ENCODE results near the gene DAP3. TPM values are rescaled to one million over a fixed set of nuclear protein-coding genes. Genes with fewer than 3 reads are reported as not detected.
"Not testable (repeated sequence)": the region's sequence is repeated elsewhere in the genome, so short reads cannot be mapped to it uniquely, and the experiment has no call there.

The DAP3 gene
- total and polyA plus RNA-seq, 2 of the 13 experiments (the other 11 are each of a cell fraction or from before 2014, with no cell fraction given): 129 to 133 TPM

- H3K4me2 ChIP-seq (ENCODE audit: low read depth, low read length); H3K9ac ChIP-seq (ENCODE audit: insufficient read depth, low read depth, low read length); ATAC-seq; H3K9me3 ChIP-seq (ENCODE audit: low read length); H3K4me3 ChIP-seq (replicated peaks in 1 of 3; ENCODE audit: insufficient read depth in 1 of 3, low read depth in 2 of 3, low read length in 3 of 3); POLR2A ChIA-PET; in situ Hi-C loops (cut with HindIII; ENCODE audit: extremely low pct_ligation_motif_present, low pct_unique_long_range_greater_than_20kb); H2AFZ ChIP-seq (ENCODE audit: low read length); DNase-seq (ENCODE audit: low spot score); intact Hi-C loops (cut with micrococcal nuclease; ENCODE audit: unreplicated experiment); H3K27ac ChIP-seq (ENCODE audit: extremely low read length, insufficient read depth, low read length); H3K4me1 ChIP-seq (ENCODE audit: insufficient read depth, low read length); FAIRE-seq; BruUV-seq (replicated peaks); CTCF ChIA-PET (ENCODE audit: low intra/inter-chr PET ratio, low total read pairs); H3K27me3 ChIP-seq (ENCODE audit: control insufficient read depth in 1 of 2, insufficient read depth in 2 of 2, low read length in 2 of 2); H4K20me1 ChIP-seq (ENCODE audit: insufficient read depth, low read length): not testable (repeated sequence)
- peaks cover 16 to 61% of the 10 kb centered on the region in 2 experiments; a peak in 4 of 5 replicates for H3K36me3 ChIP-seq (replicated peaks in 1 of 2; ENCODE audit: control insufficient read depth in 1 of 2, insufficient read depth in 2 of 2, low read length in 2 of 2)
- WGBS (ENCODE audit: low lambda C conversion rate): 100% methylated on average over 1 of the region's 1 CpG
- H3K79me2 ChIP-seq (ENCODE audit: insufficient read depth, low read length): peaks cover 46% of the 10 kb centered on the region
Measured at GRCh38 chr1:155678992-155679391, 9.9 kb upstream of the DAP3 start.

- ChIA-PET CTCF (ENCODE audit: low intra/inter-chr PET ratio, low total read pairs) (no interaction called here), POLR2A (interaction anchor here (0.6 to 1.2 kb wide), 2 partner anchors 32 to 264 kb away, joined by 3 to 5 read pairs; no protein-coding TSS in a partner anchor)
- no TSS peak for BruUV-seq (replicated peaks)
- FAIRE-seq (no peak), ATAC-seq (no peak), DNase-seq (ENCODE audit: low spot score) (no peak)
- Histone ChIP-seq H3K27me3 (ENCODE audit: control insufficient read depth in 1 of 2, insufficient read depth in 2 of 2, low read length in 2 of 2) (no peaks in the 10 kb centered on the region), H3K9ac (ENCODE audit: insufficient read depth, low read depth, low read length) (no peak overlapping the region), H3K36me3 (replicated peaks in 1 of 2; ENCODE audit: control insufficient read depth in 1 of 2, insufficient read depth in 2 of 2, low read length in 2 of 2) (peaks cover 10 to 53% of the 10 kb centered on the region in 2 experiments; a peak in 4 of 5 replicates), H3K79me2 (ENCODE audit: insufficient read depth, low read length) (peaks cover 62% of the 10 kb centered on the region), H2AFZ (ENCODE audit: low read length) (no peak overlapping the region), H4K20me1 (ENCODE audit: insufficient read depth, low read length) (peaks cover 8% of the 10 kb centered on the region), H3K4me2 (ENCODE audit: low read depth, low read length) (no peak overlapping the region), H3K9me3 (ENCODE audit: low read length) (no peaks in the 10 kb centered on the region), H3K4me1 (ENCODE audit: insufficient read depth, low read length) (peaks cover 14% of the 10 kb centered on the region; the same call in 1 of the 2 replicates), H3K4me3 (replicated peaks in 1 of 3; ENCODE audit: insufficient read depth in 1 of 3, low read depth in 2 of 3, low read length in 3 of 3) (no peak overlapping the region), H3K27ac (ENCODE audit: extremely low read length, insufficient read depth, low read length) (no peak overlapping the region)
- intact Hi-C loops (cut with micrococcal nuclease; ENCODE audit: unreplicated experiment) (no loop called here), in situ Hi-C loops (cut with HindIII; ENCODE audit: extremely low pct_ligation_motif_present, low pct_unique_long_range_greater_than_20kb) (no loop called here)
- TF ChIP-seq ZNF326 (CRISPR knock-in tag; IDR thresholded peaks at IDR 0.05; ENCODE audit: borderline replicate concordance) (no peak), ZNF740 (CRISPR knock-in tag; IDR thresholded peaks at IDR 0.05) (no peak), DNMT3B (CRISPR knock-in tag; conservative IDR thresholded peaks at IDR 0.05) (no peak), ZKSCAN5 (CRISPR knock-in tag; IDR thresholded peaks at IDR 0.05) (no peak), TAF1 (CRISPR knock-in tag; IDR thresholded peaks at IDR 0.05) (no peak), GABPA (IDR thresholded peaks at IDR 0.05; ENCODE audit: low read depth, low read length) (no peak), GABPA (CRISPR knock-in tag; IDR thresholded peaks at IDR 0.05; ENCODE audit: low read depth) (no peak), PCBP2 (optimal IDR thresholded peaks at IDR 0.05; ENCODE audit: low read depth, low read length, poor library complexity, severe bottlenecking) (no peak), ZNF543 (CRISPR knock-in tag; IDR thresholded peaks at IDR 0.05) (no peak), CBX2 (IDR thresholded peaks at IDR 0.05; ENCODE audit: low read depth, low read length) (no peak), CBX2 (CRISPR knock-in tag; IDR thresholded peaks at IDR 0.05; ENCODE audit: low read depth) (no peak), ZBTB25 (CRISPR knock-in tag; IDR thresholded peaks at IDR 0.05) (no peak), ZNF513 (CRISPR knock-in tag; conservative IDR thresholded peaks at IDR 0.05) (no peak), MIER2 (CRISPR knock-in tag; IDR thresholded peaks at IDR 0.05) (no peak)
- 97% methylated on average over 6 of the region's 6 CpGs for WGBS (ENCODE audit: low lambda C conversion rate)
Measured at GRCh38 chr1:155680531-155680930, 8.4 kb upstream of the DAP3 start.
